Activated T-cell treated with anti-CD3 and anti-CD28 coated beads for 4 hours (primary cell): ENCODE measurements around the gene KLHL22.
"Not testable (repeated sequence)": the region's sequence is repeated elsewhere in the genome, so short reads cannot be mapped to it uniquely, and the experiment has no call there.

ENCODE experiments used
- DNase-seq: peaks from one replicate; pipeline ENCODE4 v3.0.0-alpha.2; 2020

The KLHL22 gene

DNA sequence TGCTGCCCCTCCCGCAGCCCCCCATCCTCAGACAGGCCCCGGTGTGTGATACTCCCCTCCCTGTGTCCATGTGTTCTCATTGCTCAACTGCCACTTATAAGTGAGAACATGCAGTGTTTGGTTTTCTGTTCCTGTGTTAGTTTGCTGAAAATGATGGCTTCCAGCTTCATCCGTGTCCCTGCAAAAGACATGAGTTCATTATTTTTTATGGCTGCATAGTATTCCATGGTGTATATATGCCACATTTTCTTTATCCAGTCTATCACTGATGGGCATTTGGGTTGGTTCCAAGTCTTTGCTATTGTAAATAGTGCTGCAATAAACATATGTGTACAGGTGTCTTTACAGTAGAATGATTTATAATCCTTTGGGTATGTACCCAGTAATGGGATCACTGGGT is 80.4 kb downstream of the KLHL22 start:
- DNase-seq, result not testable (repeated sequence)

DNA sequence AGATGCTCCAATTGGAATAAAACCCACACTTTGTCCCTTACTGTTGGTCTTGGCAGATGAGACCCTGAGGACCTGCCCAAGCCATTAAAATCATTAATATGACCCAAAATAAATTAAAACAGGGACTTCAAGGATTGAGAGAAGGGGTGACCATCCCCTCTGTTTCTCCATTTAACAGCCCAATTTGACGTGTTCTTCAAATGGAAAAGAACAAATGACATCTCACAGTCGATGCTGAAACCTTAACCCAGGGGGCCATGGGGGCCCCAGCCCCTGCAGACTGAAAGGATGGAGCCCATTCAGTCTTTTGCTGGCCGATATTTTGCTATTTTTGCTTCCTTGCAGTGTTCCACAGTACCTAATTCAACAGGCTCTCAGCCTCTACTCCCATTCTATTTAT is 81.1 kb downstream of the KLHL22 start:
- DNase-seq, result no peak

DNA sequence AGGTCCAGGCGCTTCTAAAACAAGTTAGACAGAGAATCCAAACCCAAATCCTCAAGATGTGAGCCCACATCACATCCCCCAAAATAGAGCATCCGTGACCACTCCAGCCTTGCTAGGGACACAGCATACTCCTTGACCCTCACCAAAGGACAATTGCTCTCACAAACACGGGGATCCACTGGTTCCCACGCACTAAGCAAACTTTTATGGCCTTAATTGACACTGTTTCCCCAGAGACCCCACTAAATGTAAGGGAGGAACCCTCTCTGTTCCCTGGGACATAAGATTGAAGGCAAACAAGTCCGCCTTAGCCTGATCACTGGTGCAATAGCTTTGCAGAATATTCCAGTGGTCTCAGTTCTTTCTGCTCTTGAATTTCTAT is 81.5 kb downstream of the KLHL22 start:
- no peak for DNase-seq

DNA sequence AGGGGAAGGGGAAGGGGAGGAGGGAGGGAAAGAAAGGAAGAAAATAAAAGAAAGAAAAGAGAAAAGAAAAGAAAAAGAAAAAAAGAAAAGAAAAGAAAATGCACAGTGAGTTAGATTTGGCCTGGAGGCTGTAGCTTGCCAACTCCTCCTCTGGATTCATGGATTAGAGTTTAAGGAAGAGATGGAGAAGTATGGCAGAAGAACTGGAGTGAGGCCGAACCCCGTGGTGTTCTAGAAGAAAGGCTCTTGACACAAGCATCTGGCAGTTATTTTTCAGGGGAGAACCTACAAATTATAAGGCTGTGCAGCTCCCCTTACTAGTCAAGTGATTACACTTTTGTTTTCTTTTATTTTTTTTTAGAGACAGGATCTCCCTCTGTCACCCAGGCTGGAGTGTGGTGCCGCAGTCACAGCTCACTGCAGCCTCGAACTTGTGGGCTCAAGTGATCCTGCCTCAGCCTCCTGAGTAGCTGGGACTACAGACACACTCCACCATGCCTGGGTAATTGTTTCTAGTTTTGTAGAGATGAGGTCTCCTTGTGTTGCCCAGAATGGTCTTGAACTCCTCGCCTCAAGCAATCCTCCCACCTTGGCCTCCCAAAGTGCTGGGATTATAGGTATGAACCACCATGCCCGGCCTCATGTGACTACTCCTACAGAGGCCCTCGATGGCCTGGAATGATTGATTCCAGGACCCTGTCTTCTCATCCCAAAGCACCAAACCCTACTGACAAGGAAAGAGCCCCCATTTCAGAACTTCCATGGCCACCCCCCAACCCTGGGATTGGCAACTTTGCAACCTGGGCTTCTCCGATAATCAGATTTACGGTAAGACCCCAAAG is 82.2 kb downstream of the KLHL22 start:
- no peak for DNase-seq

DNA sequence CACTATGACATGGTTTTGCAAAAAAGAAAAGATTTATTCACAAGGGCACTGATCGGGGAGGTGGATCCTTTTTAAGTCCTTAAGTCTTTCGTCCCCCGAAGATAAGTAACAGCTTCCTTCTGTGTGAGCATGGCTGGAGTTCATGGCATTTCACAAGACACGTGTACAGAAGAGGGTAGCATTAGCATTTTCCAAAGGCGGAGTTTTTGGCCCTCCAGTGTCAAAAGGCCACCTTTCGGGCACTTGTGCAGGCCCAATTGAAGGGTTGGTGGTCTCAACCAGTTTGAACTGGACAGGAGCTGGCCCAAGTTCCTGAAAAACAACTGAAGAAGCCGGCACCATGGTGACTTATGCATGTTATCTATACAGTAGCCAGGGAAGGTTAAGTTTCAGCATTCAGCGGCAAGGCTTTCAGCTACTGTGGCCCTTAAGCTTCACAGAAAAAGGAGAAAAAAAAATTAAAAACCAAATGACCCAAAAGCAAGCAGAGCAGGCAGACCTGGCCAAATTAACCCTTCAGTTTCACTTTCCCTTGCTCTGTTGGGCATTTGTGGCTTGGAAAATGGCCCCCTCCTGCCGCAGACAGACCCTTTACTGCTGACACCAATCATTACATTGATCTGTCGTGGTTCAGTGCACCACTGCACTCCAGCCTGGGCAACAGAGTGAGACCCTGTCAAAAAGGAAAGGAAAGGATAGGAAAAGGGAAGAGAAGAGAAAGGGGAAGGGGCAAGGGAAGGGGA is 83.0 kb downstream of the KLHL22 start:
- no peak for DNase-seq

DNA sequence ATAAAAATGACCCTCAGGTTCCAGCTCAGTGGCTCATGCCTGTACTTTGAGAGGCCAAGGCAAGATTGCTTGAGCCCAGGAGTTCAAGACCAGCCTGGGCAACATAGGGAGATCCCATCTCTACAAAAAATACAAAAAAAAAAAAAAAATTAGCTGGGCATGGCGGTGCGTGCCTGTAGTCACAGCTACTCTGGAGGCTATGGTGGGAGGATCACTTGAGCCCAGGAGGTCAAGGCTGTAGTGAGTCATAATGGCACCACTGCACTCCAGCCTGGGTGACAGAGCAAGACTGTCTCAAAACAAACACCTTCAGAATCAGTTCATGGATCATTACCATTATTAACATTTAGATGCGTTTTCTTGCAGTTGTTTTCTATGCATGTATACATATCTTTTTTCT is 86.2 kb downstream of the KLHL22 start:
- DNase-seq, result not testable (repeated sequence)

DNA sequence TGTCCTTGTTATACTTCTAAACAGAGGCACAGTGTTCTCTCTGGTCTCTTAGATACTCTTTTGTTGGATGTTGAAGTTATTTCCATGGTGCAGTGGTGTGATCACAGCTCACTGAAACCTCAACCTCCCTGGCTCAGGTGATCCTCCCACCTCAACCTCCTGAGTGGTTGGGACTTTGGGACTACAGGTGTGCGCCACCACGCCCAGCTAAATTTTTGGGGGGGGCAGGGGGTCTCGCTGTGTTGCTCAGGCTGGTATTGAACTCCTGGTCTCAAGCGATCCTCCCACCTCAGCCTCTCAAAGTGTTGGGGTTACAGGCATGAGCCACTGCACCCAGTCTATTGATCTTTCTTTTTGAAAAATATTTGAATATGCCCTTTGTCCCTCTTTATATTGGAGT is 86.7 kb downstream of the KLHL22 start:
- no peak for DNase-seq

DNA sequence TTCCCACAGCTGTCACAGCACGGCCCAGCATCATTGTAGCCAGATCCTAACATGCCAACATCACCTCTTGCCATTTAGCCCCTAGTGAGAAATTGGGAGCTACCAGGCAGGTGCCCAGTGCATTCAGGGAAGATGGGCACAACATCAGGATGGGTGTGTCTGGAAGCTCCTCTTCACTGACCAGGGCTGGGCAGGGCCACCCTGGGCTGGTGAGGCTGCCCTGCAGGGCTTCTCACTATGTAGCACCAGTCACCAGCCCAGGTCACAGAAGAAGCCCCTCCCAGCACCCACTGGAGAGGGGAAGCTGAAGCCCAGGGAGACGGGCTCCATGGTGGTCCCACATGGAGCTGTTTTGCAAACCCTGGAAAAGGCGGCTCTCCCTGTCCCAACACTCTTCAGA is 87.8 kb downstream of the KLHL22 start:
- no peak for DNase-seq

DNA sequence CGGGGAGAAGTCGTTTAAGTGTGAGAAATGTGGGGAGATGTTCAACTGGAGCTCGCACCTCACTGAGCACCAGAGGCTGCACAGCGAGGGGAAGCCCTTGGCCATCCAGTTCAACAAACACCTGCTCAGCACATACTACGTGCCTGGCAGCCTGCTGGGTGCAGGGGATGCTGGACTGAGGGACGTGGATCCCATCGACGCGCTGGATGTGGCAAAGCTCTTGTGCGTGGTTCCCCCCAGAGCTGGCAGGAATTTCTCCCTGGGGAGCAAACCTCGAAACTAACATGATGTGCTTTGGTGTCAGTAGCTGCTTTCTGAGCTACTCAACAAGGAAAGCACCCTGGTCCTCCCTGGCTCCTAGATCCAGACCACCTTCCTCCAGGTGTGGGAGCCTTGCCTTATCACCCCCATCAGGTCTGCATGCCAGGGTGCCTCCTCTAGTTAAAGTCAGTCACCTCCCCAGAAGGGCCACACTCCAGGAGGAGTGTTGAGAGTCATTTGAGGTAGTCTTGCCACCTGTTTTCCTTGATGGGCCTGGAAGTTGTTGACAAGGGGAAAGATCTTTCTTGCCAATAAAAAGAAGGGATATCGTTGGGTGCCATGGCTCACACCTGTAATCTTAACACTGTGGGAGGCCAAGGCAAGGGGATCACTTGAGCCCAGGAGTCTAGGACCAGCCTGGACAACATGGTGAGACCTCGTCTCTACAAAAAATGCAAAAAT is 88.7 kb downstream of the KLHL22 start:
- no peak for DNase-seq

DNA sequence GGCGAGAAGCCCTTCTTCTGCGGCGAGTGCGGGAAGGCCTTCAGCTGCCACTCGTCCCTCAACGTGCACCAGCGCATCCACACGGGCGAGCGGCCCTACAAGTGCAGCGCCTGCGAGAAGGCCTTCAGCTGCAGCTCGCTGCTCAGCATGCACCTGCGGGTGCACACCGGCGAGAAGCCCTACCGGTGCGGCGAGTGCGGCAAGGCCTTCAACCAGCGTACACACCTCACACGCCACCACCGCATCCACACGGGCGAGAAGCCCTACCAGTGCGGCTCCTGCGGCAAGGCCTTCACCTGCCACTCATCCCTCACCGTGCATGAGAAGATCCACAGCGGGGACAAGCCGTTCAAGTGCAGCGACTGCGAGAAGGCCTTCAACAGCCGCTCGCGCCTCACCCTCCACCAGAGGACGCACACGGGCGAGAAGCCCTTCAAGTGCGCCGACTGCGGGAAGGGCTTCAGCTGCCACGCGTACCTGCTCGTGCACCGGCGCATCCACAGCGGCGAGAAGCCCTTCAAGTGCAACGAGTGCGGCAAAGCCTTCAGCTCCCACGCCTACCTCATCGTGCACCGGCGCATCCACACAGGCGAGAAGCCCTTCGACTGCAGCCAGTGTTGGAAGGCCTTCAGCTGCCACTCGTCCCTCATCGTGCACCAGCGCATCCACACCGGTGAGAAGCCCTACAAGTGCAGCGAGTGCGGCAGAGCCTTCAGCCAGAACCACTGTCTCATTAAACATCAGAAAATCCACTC is 89.5 kb downstream of the KLHL22 start:
- no peak for DNase-seq

DNA sequence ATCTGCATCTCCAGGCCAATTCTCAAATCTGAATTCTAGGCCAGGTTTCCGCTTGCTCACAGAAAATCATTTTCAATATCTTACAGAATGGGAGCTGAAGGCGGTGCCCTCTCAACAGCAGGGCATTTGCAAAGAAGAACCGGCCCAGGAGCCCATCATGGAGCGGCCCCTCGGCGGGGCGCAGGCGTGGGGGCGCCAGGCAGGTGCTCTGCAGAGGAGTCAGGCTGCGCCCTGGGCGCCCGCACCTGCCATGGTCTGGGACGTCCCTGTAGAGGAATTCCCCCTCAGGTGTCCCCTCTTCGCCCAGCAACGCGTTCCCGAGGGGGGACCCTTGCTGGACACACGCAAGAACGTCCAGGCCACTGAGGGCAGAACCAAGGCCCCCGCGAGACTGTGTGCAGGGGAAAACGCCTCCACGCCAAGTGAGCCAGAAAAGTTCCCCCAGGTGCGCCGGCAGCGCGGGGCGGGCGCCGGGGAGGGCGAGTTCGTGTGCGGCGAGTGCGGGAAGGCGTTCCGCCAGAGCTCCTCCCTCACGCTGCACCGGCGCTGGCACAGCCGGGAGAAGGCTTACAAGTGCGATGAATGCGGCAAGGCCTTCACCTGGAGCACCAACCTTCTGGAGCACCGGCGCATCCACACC is 90.2 kb downstream of the KLHL22 start:
- DNase-seq, result no peak

DNA sequence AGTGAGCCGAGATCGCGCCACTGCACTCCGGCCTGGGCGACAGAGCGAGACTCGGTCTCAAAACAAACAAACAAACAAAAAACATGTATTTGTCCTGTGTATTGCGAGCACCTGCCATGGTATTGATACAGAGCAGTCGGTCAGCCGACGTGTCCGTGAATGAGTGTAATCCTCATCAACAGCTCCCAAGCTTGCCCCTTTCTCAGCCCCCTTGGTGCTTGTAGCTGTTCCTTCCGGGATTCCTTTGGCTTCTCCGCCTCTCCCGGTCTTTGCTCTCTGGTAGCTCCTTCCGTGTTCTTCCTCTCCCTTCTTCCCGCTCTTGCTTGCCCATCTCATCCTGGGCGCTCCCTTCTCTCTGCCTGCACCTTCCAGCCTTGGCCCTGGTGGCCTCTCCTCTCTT is 90.7 kb downstream of the KLHL22 start:
- no peak for DNase-seq

DNA sequence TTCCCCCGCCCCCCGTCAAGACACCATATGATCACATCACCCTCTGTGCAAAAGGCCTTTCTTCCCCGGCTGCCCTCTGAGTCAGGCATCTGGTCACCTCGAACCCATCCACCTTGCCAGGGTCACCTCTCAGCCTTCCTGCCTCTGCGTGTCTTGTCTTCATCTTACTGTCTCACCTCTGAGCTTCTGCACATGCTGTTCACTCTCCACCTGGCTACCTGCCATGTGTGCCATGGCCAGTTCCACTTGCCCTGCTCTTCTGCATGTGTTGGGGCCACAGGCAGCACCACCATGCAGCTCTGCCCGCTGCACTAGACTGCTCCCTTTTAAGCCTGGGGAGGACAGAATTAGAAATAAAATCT is 91.8 kb downstream of the KLHL22 start:
- no peak for DNase-seq

DNA sequence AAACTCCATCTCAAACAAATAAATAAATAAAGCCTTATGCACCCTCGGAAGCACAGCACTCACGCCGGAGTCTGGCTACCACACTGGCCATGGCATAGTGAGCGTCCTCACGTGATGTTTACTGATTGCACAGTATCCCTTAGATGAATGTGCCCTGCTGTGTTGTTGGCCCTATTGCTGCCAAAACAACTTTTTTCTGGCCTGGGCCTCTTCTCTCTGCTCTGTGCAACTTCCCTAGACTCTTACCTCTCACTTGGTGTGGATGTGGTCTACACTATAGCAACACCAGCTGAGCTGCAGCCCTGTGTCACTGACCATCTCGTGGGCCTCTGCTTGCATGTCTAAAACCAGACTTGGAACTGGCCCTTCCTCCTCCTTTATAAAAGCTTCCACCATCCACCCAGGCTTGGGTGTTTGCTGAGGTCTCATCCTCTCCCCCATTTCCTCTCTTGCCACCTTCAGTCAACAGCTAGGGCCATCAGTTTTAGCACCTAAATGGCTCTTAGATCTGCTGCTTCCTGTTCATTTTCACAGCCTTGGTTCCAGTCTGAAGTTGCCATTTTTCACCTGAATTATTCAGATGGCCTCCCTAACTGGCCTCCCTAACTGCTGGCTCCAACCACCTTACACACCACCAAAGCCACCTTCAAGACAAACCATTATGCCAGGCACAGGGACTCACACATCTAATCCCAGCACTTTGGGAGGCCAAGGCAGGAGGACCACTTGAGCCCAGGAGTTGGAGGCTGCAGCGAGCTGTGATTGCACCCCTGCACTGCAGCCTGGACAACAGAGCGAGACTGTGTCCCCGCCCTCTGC is 92.4 kb downstream of the KLHL22 start:
- no peak for DNase-seq

DNA sequence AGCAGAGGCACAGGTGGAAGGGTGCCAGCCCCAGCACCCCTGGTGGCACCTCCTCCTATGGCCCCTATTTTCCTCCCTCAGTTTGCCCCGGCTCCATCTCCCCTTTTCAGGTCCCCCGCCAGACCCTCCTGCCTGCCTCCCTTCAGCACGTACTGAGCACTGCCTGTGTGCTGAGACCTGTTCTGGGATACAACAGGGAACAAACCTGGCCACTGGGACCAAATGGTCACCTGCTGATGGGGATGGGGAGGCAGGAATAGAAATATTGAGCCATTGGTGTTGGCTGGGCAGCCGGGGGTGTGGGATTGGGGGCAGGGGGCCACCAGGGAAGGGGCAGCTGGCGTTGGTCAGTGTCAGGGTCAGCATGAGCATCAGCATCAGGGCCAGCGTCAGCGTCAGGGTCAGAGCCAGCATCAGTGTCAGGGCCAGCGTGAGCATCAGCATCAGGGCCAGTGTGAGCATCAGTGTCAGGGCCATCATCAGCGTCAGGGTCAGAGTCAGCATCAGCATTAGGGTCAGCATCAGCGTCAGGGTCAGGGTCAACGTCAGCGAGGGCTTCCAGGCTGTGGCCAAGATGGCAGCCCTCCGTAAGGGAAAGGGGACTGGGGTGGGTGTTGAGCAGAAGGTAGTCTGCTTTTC is 94.1 kb downstream of the KLHL22 start:
- no peak for DNase-seq

DNA sequence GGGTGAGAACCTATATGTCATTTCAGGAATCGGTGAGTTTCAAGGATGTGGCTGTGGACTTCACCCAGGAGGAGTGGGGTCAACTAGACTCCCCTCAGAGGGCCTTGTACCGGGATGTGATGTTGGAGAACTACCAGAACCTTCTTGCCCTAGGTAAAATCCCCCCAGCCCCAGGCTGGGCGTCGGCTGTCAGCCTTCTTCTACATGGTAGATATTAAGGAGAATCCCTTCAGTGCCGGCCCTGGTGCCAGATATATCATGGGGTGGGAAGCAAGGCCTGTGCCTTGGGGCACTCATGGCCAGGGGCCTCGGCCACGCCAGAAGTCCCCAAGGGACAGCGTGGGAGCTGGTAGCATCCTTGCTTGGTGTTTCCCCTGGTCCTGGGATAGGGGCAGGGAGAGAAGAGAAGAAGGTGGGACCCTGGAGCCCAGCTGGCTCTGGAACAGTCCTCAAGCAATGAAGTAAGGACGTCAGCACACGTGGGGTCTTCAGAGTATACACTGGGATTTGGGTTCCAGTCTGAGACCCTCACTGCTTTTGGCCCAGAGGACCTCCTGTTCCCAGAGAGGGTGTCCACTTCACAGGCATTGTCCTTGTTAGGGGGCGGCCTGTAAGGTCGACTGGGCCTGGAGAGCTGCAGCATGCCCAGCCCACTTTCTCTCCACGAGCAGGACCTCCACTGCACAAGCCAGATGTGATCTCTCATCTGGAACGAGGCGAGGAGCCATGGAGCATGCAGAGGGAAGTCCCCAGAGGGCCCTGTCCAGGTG is 94.8 kb downstream of the KLHL22 start:
- no peak for DNase-seq

DNA sequence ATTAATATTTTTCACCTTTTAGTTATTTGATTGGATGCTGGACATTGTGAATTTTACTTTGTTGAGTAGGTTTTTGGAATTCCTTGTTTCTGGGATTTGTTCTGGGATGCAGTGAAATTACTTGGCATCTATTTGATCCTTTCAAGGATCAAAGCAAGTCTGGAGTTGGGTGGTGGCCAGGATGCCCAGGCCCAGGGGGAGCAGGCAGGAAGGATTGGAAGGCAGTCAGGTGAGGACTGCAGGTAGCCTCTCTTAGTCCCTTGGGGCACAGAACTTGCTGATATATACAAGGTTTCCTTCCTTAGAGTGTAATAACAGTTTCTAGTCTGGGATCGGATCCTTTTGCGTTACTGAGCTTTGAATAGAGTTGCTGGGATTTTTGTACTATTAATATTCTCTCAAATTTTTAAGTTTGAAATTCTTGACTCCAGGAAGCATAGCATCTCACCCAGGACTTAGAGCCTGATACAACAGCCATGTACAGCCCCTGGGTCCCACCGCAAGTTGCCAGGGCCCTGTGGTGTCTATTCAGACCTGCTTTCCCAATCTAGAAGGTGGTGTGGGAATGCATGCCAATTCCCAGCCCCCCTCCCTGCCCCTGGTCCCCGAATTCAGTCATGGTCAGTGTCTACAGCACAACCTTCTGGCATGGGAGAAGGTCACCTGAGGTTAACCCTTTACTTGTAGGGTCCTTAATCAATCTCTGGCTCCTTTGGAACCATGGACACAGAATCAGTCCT is 95.6 kb downstream of the KLHL22 start:
- no peak for DNase-seq

DNA sequence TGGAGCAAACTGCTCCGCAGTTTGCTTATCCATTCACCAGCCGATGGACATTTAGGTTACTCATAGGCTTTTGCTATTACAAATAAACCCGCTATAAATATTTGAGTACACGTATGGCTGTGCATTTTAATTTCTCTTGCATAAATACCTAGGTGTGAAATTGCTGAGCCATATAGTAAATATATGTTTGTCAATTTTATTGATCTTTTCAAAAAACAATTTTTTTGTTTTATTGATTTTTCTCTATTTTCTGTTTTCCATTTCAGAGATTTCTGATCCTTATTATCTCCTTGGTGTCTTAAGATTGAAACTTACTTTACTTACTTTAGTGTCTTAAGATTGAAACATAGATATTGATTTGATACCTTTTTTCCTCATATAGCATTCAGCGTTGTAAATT is 97.2 kb downstream of the KLHL22 start:
- DNase-seq, result no peak

DNA sequence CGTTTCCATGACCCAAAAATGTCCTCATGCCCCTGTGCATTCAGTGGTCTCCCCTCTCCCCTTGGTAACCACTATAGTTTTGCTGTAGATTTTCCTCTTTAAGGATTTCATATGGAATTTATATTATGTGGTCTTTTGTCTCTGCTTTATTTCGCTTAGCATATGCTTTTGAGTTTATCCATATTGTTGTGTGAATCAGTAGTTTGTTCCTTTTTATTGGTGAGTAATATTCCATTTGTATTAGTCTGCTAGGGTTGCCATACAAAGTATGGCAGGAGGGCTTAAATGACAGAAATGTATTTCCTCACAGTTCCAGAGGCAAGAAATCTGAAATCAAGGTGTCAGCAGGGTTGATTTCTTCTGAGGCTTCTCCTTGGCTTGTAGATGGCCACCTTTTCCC is 98.1 kb downstream of the KLHL22 start:
- no peak for DNase-seq

DNA sequence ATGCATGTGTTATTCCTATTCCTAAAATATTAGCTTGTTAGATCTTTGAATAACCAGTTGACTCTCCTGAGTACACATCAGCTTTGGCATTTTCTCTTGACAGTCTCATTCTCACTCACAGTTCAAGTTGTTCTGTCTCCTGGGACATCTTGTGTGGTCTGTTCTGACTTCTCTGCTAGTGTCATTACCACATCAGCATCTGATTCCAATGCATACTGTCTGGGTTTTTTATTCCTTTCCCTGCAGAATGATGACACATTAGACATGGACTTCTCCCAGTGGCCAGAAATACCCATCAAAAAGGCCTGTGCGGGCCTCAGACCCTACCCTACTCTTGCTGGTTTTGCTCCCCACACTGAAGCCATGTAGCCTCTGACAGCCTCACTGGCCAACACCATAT is 99.0 kb downstream of the KLHL22 start:
- DNase-seq, result no peak
